Gastroesophageal sphincter (tissue), 4 donors: ENCODE results near the gene NSMF. TPM values are rescaled to one million over a fixed set of nuclear protein-coding genes. Genes with fewer than 3 reads are reported as not detected.

Experiments used
- ATAC-seq: fragments of 150-250 bp; one replicate; pipeline ENCODE4 v1.9.1; 2016; ENCODE audit warnings: mild to moderate bottlenecking, moderate library complexity
- H3K27ac ChIP-seq, 4 donors: fragments of 200-600 bp; sonication (generic) in 3 of 4; 1 replicate in 3 of 4; 2 replicates in 1 of 4; pipeline ENCODE4 v1.5.1; 2016 to 2019
- H3K27me3 ChIP-seq: fragments of 200-600 bp; sonication (generic); one replicate; pipeline ENCODE4 v1.5.1; 2019
- H3K36me3 ChIP-seq, 2 donors: fragments of 200-600 bp; sonication (generic); one replicate each; pipeline ENCODE4 v1.5.1; 2019; ENCODE audit warnings: control low read depth in 1 of 2
- H3K4me1 ChIP-seq, 3 donors: fragments of 200-600 bp; sonication (generic); 1 replicate in 2 of 3; 2 replicates in 1 of 3; pipeline ENCODE4 v1.5.1; 2016 to 2019; ENCODE audit warnings: control low read depth in 2 of 3
- H3K4me3 ChIP-seq, 2 donors: fragments of 200-600 bp; sonication (generic); one replicate each; pipeline ENCODE4 v1.5.1; 2019; ENCODE audit warnings: mild to moderate bottlenecking in 1 of 2, moderate library complexity in 1 of 2
- H3K9me3 ChIP-seq, 3 donors: fragments of 200-600 bp; sonication (generic); one replicate each; pipeline ENCODE4 v1.5.1; 2017 to 2019; ENCODE audit warnings: control low read depth in 2 of 3
- CTCF ChIP-seq, 4 experiments: fragments of 200-600 bp in 2 of 4; fragments of 450-650 bp in 2 of 4; sonication (generic) in 1 of 4; IDR thresholded peaks; one replicate each; pipeline ENCODE4 v1.5.1; 2017 to 2019; ENCODE audit warnings: antibody characterized with exemption in 4 of 4, mild to moderate bottlenecking in 2 of 4, moderate library complexity in 2 of 4
- EP300 ChIP-seq: sonication (generic); formaldehyde crosslinking; IDR thresholded peaks from one replicate; pipeline ENCODE4 v1.6.1; 2017; ENCODE audit warnings: antibody characterized with exemption, mild to moderate bottlenecking
- POLR2A ChIP-seq, 2 donors: fragments of 450-650 bp; IDR thresholded peaks; one replicate each; pipeline ENCODE4 v1.6.1; 2017; ENCODE audit warnings: antibody characterized with exemption in 2 of 2, mild to moderate bottlenecking in 2 of 2, moderate library complexity in 1 of 2
- POLR2AphosphoS5 ChIP-seq: sonication (generic); formaldehyde crosslinking; IDR thresholded peaks from one replicate; pipeline ENCODE4 v1.6.1; 2017; ENCODE audit warnings: antibody characterized with exemption
- WGBS, 2 donors: methylation state at CpG; one replicate each; pipeline ENCODE4 v1.1.5; 2018; ENCODE audit warnings: low coverage in 1 of 2; 5-methylcytosine and 5-hydroxymethylcytosine counted together
- total RNA-seq, 4 donors: library from RNA; depleted of rRNA; stranded (reverse); fragments of >200 nt; gene quantifications; one replicate each; pipeline ENCODE4 v1.1.0, GENCODE V29; 2016

The NSMF gene
- total RNA-seq, 4 donors from 2014 or later: 38.1 to 63.5 (median 49.1) TPM

DNA sequence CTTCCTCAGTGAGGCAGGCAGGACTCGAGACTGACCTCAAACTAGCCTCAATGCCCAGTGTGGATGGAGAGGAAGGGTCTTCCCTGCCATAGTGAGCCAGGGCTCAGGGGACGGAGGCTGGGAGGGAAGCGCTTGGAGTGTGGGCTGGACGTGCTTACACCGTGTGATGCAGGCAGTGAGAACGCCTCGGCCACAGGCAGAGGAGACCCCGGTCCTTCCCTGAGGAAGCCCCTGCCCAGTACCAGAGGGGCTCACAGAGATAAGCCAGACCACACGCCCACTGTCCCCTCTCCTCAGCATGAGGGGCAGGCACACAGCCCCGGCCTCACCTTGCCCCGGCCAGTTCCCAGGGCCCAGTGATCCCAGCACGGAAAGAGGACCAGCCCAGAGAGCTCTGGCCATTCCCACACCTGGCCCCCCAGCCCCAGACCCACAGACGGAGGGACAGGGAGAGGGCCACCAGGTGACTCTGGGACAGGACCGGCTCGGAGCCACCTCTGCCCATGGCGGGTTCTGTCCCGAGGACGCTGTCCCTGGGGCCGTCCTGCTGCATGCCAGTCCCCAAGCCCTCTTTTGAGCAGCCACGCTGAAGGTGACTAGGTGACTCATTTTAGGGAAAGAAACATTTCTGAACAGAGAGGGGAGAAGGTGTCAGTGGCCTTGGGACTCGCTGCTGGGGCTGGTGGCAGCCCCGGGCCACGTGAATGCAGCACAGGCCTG is 6.0 kb upstream of the NSMF start:
- H3K36me3 ChIP-seq: peaks cover 0 to 15% of the 10 kb centered on the region in 2 donors
- H3K27ac ChIP-seq: no peak overlapping the region
- no peak for ATAC-seq
- no peaks in the 10 kb centered on the region for H3K27me3 ChIP-seq
- 100% methylated on average over 1 of the region's 23 CpGs; no CpG with 5 or more reads in 1 of the 2 donors for WGBS, 2 donors
- no peak overlapping the region for H3K4me3 ChIP-seq
- H3K4me1 ChIP-seq: peaks cover 0 to 17% (median 3%) of the 10 kb centered on the region in 3 donors
- no peaks in the 10 kb centered on the region for H3K9me3 ChIP-seq
- TF ChIP-seq EP300 (no peak), POLR2A (IDR thresholded peaks at IDR 0.05) (no peak), POLR2AphosphoS5 (no peak), CTCF (IDR thresholded peaks at IDR 0.05) (no peak)

- H3K27ac ChIP-seq: no peak overlapping the region
- TF ChIP-seq POLR2A (IDR thresholded peaks at IDR 0.05) (no peak), POLR2AphosphoS5 (no peak), CTCF (IDR thresholded peaks at IDR 0.05) (no peak), EP300 (no peak)
- no peaks in the 10 kb centered on the region for H3K27me3 ChIP-seq
- no peaks in the 10 kb centered on the region for H3K9me3 ChIP-seq
- H3K4me1 ChIP-seq: peaks cover 0 to 24% (median 11%) of the 10 kb centered on the region in 3 donors
- no peak overlapping the region for H3K4me3 ChIP-seq
- ATAC-seq: no peak
- 95% methylated on average over 7 of the region's 28 CpGs; no CpG with 5 or more reads in 1 of the 2 donors for WGBS, 2 donors
- peaks cover 0 to 15% of the 10 kb centered on the region in 2 donors for H3K36me3 ChIP-seq
These were observed 5.3 kb upstream of the NSMF start for GRCh38 chr9:137464291-137464999.

DNA sequence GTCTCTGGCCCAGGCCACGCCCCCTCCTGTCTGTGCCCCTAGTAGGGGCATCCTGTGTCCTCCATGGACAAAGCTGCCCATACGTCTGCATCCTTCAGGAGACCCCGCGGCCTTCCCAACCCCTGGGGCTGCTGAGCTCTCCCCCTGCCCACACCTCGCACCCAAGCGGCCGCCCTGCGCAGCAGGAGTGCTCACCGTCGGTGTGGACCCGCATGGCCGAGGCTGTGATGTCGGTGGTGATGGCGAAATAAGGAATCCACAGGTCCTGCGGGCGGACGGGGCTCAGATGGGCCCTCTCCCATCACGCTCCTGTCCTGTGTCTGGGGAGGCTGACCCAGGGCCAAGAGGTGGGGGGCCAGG is 4.8 kb upstream of the NSMF start:
- WGBS, 2 donors: 100% methylated on average over 1 of the region's 18 CpGs; no CpG with 5 or more reads in 1 of the 2 donors
- Histone ChIP-seq H3K36me3 (peaks cover 0 to 15% of the 10 kb centered on the region in 2 donors), H3K27me3 (no peaks in the 10 kb centered on the region), H3K9me3 (no peaks in the 10 kb centered on the region), H3K4me3 (no peak overlapping the region), H3K4me1 (peaks cover 0 to 26% (median 11%) of the 10 kb centered on the region in 3 donors), H3K27ac (no peak overlapping the region)
- TF ChIP-seq POLR2AphosphoS5: no peak
- TF ChIP-seq CTCF (IDR thresholded peaks at IDR 0.05): no peak
- TF ChIP-seq EP300: no peak
- no peak for TF ChIP-seq POLR2A (IDR thresholded peaks at IDR 0.05)
- ATAC-seq: no peak

GRCh38 chr9:137462986-137463930 is 4.1 kb upstream of the NSMF start:
- no peak overlapping the region for H3K4me3 ChIP-seq
- peaks cover 0 to 15% of the 10 kb centered on the region in 2 donors for H3K36me3 ChIP-seq
- 50 to 80% methylated on average over 1 of the region's 30 CpGs for WGBS, 2 donors
- no peaks in the 10 kb centered on the region for H3K9me3 ChIP-seq
- H3K27ac ChIP-seq: no peak overlapping the region
- no peaks in the 10 kb centered on the region for H3K27me3 ChIP-seq
- no peak for ATAC-seq
- peaks cover 0 to 32% (median 14%) of the 10 kb centered on the region in 3 donors for H3K4me1 ChIP-seq
- no peak for TF ChIP-seq POLR2A (IDR thresholded peaks at IDR 0.05)
- no peak for TF ChIP-seq CTCF (IDR thresholded peaks at IDR 0.05)
